GM18517 (cell line): ENCODE measurements around the gene URAD.
A peak's percentile ranks its signal among the peaks of the same experiment; 100 is the strongest.

Source experiments
- ATAC-seq: cut with Tn5 transposase; IDR thresholded peaks from one replicate; pipeline ENCODE4 v1.9.1; 2021; ENCODE audit warnings: mild to moderate bottlenecking, moderate library complexity; ENCODE audit not compliant: unreplicated experiment

The URAD gene

GRCh38 chr13:27960362-27961226 is 27.9 kb downstream of the URAD start:
- ATAC-seq = no peak

- ATAC-seq = no peak
Observed at GRCh38 chr13:27959976-27960361, 28.5 kb downstream of the URAD start.

GRCh38 chr13:27956576-27957300 is 31.8 kb downstream of the URAD start:
- ATAC-seq = no peak

- ATAC-seq = no peak
Observed at GRCh38 chr13:27955014-27955591, 33.4 kb downstream of the URAD start.

GRCh38 chr13:27954406-27954851 is 34.1 kb downstream of the URAD start:
- ATAC-seq = no peak

GRCh38 chr13:27953676-27954405 is 34.7 kb downstream of the URAD start:
- ATAC-seq = peak; percentile 81

GRCh38 chr13:27952876-27953675 is 35.4 kb downstream of the URAD start:
- no peak for ATAC-seq

GRCh38 chr13:27942972-27943371 is 45.5 kb downstream of the URAD start:
- no peak for ATAC-seq

- ATAC-seq = no peak
Observed at GRCh38 chr13:27933580-27934328, 54.7 kb downstream of the URAD start.

GRCh38 chr13:27933118-27933517 is 55.4 kb downstream of the URAD start:
- no peak for ATAC-seq

- ATAC-seq = no peak
Observed at GRCh38 chr13:27929868-27930267, 58.6 kb downstream of the URAD start.

- ATAC-seq = no peak
Observed at GRCh38 chr13:27928805-27929753, 59.4 kb downstream of the URAD start.

- no peak for ATAC-seq
Observed at GRCh38 chr13:27928353-27928804, 60.1 kb downstream of the URAD start.
